ENCODE data around the gene KRT6B.

DNA sequence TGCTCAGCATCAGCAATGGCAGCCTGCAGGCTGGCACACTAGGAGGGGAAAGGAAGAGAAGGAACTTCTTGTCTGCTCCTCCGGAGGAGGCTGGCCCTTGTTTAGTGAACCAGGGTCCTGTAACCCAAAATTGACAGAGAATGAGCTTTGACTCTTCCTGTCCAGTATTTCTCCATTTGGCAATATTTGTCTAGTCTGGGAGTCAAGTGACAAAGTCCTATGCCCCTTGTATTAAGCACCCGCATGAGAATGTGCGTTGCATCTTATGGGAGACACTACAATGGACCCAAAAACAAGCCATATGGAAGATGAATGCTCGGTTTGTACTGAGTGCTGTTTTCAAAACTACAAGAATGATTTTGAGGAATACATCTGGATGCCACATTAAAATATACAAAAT is 17.9 kb upstream of the KRT6B start:
- TF ChIP-seq, protein P1, sequence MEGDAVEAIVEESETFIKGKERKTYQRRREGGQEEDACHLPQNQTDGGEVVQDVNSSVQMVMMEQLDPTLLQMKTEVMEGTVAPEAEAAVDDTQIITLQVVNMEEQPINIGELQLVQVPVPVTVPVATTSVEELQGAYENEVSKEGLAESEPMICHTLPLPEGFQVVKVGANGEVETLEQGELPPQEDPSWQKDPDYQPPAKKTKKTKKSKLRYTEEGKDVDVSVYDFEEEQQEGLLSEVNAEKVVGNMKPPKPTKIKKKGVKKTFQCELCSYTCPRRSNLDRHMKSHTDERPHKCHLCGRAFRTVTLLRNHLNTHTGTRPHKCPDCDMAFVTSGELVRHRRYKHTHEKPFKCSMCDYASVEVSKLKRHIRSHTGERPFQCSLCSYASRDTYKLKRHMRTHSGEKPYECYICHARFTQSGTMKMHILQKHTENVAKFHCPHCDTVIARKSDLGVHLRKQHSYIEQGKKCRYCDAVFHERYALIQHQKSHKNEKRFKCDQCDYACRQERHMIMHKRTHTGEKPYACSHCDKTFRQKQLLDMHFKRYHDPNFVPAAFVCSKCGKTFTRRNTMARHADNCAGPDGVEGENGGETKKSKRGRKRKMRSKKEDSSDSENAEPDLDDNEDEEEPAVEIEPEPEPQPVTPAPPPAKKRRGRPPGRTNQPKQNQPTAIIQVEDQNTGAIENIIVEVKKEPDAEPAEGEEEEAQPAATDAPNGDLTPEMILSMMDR (IDR thresholded peaks at IDR 0.05; ENCODE audit: poor library complexity, severe bottlenecking), result no peak
- TF ChIP-seq EZH2 (IDR thresholded peaks at IDR 0.05; ENCODE audit: borderline replicate concordance, insufficient read depth, low read length, poor library complexity, severe bottlenecking) (no peak), TAF1 (IDR thresholded peaks at IDR 0.05; ENCODE audit: low read depth) (no peak), POLR2AphosphoS5 (IDR thresholded peaks at IDR 0.05) (no peak), EP300 (conservative IDR thresholded peaks at IDR 0.05; ENCODE audit: poor library complexity, severe bottlenecking) (no peak), MXI1 (conservative IDR thresholded peaks at IDR 0.05; ENCODE audit: poor library complexity, severe bottlenecking) (no peak)
- TF ChIP-seq, protein P2, sequence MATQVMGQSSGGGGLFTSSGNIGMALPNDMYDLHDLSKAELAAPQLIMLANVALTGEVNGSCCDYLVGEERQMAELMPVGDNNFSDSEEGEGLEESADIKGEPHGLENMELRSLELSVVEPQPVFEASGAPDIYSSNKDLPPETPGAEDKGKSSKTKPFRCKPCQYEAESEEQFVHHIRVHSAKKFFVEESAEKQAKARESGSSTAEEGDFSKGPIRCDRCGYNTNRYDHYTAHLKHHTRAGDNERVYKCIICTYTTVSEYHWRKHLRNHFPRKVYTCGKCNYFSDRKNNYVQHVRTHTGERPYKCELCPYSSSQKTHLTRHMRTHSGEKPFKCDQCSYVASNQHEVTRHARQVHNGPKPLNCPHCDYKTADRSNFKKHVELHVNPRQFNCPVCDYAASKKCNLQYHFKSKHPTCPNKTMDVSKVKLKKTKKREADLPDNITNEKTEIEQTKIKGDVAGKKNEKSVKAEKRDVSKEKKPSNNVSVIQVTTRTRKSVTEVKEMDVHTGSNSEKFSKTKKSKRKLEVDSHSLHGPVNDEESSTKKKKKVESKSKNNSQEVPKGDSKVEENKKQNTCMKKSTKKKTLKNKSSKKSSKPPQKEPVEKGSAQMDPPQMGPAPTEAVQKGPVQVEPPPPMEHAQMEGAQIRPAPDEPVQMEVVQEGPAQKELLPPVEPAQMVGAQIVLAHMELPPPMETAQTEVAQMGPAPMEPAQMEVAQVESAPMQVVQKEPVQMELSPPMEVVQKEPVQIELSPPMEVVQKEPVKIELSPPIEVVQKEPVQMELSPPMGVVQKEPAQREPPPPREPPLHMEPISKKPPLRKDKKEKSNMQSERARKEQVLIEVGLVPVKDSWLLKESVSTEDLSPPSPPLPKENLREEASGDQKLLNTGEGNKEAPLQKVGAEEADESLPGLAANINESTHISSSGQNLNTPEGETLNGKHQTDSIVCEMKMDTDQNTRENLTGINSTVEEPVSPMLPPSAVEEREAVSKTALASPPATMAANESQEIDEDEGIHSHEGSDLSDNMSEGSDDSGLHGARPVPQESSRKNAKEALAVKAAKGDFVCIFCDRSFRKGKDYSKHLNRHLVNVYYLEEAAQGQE (IDR thresholded peaks at IDR 0.05; ENCODE audit: borderline replicate concordance), result no peak
